Activated CD4-positive, alpha-beta T cell treated with anti-CD3 and anti-CD28 coated beads, Interleukin-2, amount 50 U/mL, for 16 hours (primary cell): Measurements from ENCODE around the gene RPRD1B.
A peak's percentile ranks its signal among the peaks of the same experiment; 100 is the strongest.

ENCODE experiments used
- DNase-seq: peaks from one replicate; pipeline ENCODE4 v3.0.0-alpha.2; 2020

The RPRD1B gene

DNA sequence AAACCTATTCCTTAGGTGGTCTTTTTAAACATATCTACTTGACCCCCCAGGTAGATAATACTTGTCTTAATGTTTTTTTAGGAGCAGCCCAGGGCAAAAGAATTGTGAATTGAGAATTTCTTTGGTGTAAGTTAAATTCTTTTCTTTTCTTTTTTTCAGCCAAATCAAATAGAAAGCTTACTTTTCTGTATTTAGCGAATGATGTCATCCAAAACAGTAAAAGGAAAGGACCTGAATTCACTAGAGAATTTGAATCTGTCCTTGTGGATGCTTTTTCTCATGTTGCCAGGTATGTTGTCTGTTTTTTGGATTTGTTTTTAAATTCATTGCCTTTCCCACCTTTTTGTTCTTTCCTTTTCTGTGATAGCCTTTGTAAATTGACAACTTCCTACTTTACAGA, 6.7 kb downstream of the RPRD1B start:
- no peak for DNase-seq

DNA sequence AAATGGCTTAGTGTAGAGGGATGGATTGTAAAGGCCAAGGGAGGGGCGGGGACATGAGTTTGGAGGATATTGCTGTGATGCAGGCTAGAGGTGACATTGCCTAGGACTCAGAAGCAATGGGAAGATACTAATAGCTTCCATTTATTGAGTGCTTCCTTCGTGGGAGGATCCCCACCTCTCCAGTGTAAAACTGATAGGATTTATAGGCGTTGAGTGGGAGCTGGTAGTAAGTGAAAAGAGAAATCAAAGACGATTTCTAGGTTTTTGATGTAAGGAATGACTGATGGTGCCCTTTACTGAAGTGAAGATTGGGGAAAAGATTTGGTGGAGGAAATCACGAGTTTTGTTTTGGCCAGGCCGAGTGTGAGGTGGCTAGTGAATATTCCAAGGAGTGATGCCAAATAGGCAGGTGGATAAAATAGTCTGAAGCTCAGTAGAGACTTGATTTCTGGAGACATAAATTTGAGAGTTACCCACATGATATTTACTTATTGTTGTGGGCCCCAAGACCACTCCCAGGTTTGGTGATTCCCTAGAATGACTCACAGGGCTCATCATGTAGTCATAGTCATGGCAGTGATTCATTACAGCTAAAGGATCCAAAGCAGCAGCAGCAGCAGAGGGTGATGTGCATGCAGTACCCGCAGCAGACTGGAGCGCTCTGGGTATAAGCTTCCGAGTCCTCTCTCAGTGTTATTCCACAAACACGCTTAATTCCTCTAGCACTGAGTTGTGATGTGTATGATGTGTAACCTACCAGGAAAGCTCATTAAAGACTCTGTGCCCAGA, 10.2 kb downstream of the RPRD1B start:
- DNase-seq, result peak; percentile 53

GRCh38 chr20:38044685-38045084, 11.1 kb downstream of the RPRD1B start:
- DNase-seq, result no peak

- DNase-seq, result no peak
These were observed 13.0 kb downstream of the RPRD1B start for GRCh38 chr20:38046572-38046971.

- no peak for DNase-seq
These were observed 16.3 kb downstream of the RPRD1B start for GRCh38 chr20:38049800-38050199.

DNA sequence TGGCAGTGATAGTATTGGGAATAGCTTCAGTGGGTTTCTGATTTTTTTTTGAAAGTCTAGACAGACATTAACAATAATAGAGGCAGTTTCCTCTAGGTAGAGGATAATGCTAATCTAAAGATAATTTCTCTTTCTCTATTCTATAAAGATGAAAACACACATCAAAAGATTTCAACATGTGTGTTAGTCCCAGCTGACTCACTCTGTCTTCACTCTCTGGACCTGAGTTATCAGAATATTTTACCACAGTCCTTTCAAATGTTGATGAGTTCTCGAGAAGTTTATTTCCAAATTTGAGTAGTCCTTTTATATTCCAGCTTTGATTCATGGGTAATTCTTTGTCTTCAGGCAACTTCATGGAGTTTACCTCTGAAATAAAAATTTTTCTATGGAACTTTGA, 17.1 kb downstream of the RPRD1B start:
- DNase-seq, result no peak

GRCh38 chr20:38052870-38053269, 19.3 kb downstream of the RPRD1B start:
- DNase-seq, result no peak

GRCh38 chr20:38054647-38055046, 21.1 kb downstream of the RPRD1B start:
- no peak for DNase-seq

- DNase-seq, result no peak
These were observed 21.7 kb downstream of the RPRD1B start for GRCh38 chr20:38055294-38055693.

DNA sequence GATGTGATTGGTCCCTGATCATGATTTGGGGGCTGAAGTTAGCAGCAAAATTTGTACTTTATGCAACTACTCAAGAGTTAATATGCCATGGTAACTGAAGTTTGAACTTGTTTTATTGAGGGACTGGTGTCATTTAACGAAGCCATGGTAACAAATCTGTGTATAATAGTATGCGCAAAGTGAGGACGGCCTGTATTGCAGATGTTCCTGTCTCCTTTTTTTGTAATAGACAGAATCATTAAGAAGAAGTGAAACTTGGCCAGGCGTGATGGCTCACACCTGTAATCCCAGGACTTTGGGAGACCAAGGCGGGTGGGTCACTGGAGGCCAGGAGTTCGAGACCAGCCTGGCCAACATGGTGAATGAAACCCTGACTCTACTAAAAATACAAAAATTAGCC, 22.3 kb downstream of the RPRD1B start:
- DNase-seq, result no peak

GRCh38 chr20:38057351-38057972, 23.9 kb downstream of the RPRD1B start:
- peak; percentile 72 for DNase-seq

GRCh38 chr20:38059832-38060231, 26.3 kb downstream of the RPRD1B start:
- no peak for DNase-seq

DNA sequence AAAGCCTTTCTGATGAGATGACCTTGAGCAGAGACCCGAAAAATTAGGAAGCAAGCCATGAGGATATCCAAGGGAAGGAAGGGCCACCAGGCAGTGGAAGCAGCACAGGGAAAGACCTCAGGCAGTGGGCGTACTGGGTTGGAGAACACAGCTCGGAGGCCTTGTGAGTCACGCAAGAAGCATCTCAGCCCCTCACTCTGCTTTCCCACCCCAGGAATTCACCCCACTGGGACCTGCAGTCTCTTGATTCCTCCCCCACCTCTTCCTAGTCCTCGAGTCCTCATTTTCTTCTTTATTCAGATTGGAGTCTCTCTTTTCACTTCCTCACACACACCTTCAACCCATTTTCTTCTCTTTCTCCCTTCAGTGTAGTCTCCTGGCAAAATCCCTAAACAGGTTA, 27.0 kb downstream of the RPRD1B start:
- no peak for DNase-seq

- DNase-seq, result no peak
These were observed 27.6 kb downstream of the RPRD1B start for GRCh38 chr20:38061109-38061508.

GRCh38 chr20:38062890-38063289, 29.3 kb downstream of the RPRD1B start:
- no peak for DNase-seq

GRCh38 chr20:38063911-38064530, 30.5 kb downstream of the RPRD1B start:
- no peak for DNase-seq

DNA sequence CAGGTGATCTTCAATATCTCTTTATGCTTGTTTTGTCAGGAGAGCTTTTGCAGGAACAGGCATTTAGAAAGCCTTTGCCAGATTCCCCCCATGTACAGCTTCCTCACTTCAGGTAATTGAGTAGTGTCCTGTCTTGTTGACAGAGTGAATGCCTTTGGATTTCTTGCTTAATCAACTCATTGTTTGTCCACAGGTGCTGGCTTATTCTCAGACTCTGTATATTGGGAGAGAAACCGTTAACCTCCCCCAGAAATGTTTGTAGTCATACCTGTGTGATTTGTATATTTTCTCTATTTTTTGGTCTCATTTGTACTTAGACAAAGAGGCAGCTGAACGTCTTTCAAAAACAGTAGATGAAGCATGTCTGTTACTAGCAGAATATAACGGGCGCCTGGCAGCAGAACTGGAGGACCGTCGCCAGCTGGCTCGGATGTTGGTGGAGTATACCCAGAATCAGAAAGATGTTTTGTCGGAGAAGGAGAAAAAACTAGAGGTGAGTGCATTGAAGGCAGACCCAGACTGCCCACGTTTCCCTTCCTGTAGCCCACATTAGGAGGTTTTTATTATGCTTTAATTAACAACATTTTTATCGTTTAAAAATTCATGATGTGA, 32.3 kb downstream of the RPRD1B start:
- no peak for DNase-seq

GRCh38 chr20:38066969-38067716, 33.6 kb downstream of the RPRD1B start:
- no peak for DNase-seq

- no peak for DNase-seq
These were observed 34.3 kb downstream of the RPRD1B start for GRCh38 chr20:38067717-38068365.

- DNase-seq, result no peak
These were observed 39.4 kb downstream of the RPRD1B start for GRCh38 chr20:38072898-38073297.

- peak; percentile 41 for DNase-seq
These were observed 39.9 kb downstream of the RPRD1B start for GRCh38 chr20:38073307-38074071.
